GM12878 (cell line): ENCODE measurements around the gene YEATS4.

Source experiments
- ATF3 ChIP-seq: IDR thresholded peaks from 2 replicates; pipeline ENCODE4 v1.6.1; 2011; ENCODE audit warnings: low read depth, mild to moderate bottlenecking, low read length, moderate library complexity, borderline replicate concordance; ENCODE audit errors: extremely low read depth
- CHD2 ChIP-seq: IDR thresholded peaks from 2 replicates; pipeline ENCODE4 v1.6.1; 2011; ENCODE audit warnings: low read depth, low read length, improper control_type of control experiment, borderline replicate concordance
- CTCF ChIP-seq, 3 experiments: IDR thresholded peaks in 2 of 3; conservative IDR thresholded peaks in 1 of 3; 2 replicates each; pipeline ENCODE4 v1.5.1; 2011; ENCODE audit warnings: low read depth in 3 of 3, low read length in 3 of 3, mild to moderate bottlenecking in 3 of 3, control low read depth in 2 of 3, moderate library complexity in 2 of 3, inconsistent platforms in 1 of 3, mixed read lengths in 1 of 3; ENCODE audit not compliant: control insufficient read depth in 2 of 3, insufficient read depth in 1 of 3; ENCODE audit errors: extremely low read depth in 1 of 3
- EP300 ChIP-seq, 2 experiments: fragments of 150-350 bp in 1 of 2; IDR thresholded peaks; 2 replicates each; pipeline ENCODE4 v1.6.1; 2011 to 2012; ENCODE audit warnings: low read depth in 2 of 2, low read length in 2 of 2, borderline replicate concordance in 1 of 2, improper control_type of control experiment in 1 of 2, inconsistent platforms in 1 of 2; ENCODE audit not compliant: control insufficient read depth in 1 of 2
- ESRRA ChIP-seq: IDR thresholded peaks from 2 replicates; pipeline ENCODE4 v1.6.1; 2012; ENCODE audit warnings: mild to moderate bottlenecking, low read length, improper control_type of control experiment
- EZH2 ChIP-seq: IDR thresholded peaks from 2 replicates; pipeline ENCODE4 v1.6.1; 2012; ENCODE audit warnings: low read depth, mild to moderate bottlenecking, control low read depth, inconsistent platforms, low read length, borderline replicate concordance; ENCODE audit not compliant: control insufficient read depth
- HDAC6 ChIP-seq: fragments of 200-600 bp; sonication (generic); IDR thresholded peaks from one replicate; pipeline ENCODE4 v1.8.0; 2017; ENCODE audit warnings: antibody characterized with exemption; ENCODE audit not compliant: unreplicated experiment
- JUND ChIP-seq: IDR thresholded peaks from 2 replicates; pipeline ENCODE4 v1.6.1; 2012; ENCODE audit warnings: low read depth, mild to moderate bottlenecking, low read length, improper control_type of control experiment, moderate library complexity
- POLR2AphosphoS2 ChIP-seq: IDR thresholded peaks from 2 replicates; pipeline ENCODE4 v1.6.1; 2011; ENCODE audit warnings: low read depth, mild to moderate bottlenecking, low read length, improper control_type of control experiment, moderate library complexity
- POLR2AphosphoS5 ChIP-seq: IDR thresholded peaks from 2 replicates; pipeline ENCODE4 v1.6.1; 2011; ENCODE audit warnings: mild to moderate bottlenecking, low read length, inconsistent platforms
- RAD21 ChIP-seq: IDR thresholded peaks from 2 replicates; pipeline ENCODE4 v1.6.1; 2011; ENCODE audit warnings: mild to moderate bottlenecking, low read depth, low read length, moderate library complexity; ENCODE audit not compliant: insufficient read depth
- SPI1 ChIP-seq: IDR thresholded peaks from 2 replicates; pipeline ENCODE4 v1.6.1; 2011; ENCODE audit warnings: low read depth, mild to moderate bottlenecking, low read length, moderate library complexity, borderline replicate concordance; ENCODE audit not compliant: insufficient read depth

- TF ChIP-seq ESRRA = no peak
- no peak for TF ChIP-seq EP300 (IDR thresholded peaks at IDR 0.05; ENCODE audit: borderline replicate concordance in 1 of 2, control insufficient read depth in 1 of 2, low read depth in 2 of 2, low read length in 2 of 2)
- TF ChIP-seq CTCF (IDR thresholded peaks at IDR 0.05 in 2 of 3, conservative IDR thresholded peaks at IDR 0.05 in 1 of 3; ENCODE audit: control insufficient read depth in 2 of 3, extremely low read depth in 1 of 3, insufficient read depth in 1 of 3, low read depth in 3 of 3, low read length in 3 of 3) = no peak
- no peak for TF ChIP-seq RAD21
- TF ChIP-seq POLR2AphosphoS5 = no peak
- no peak for TF ChIP-seq JUND
- TF ChIP-seq ATF3 = no peak
- TF ChIP-seq CHD2 = no peak
- no peak for TF ChIP-seq HDAC6
- TF ChIP-seq SPI1 = no peak
- TF ChIP-seq POLR2AphosphoS2 = no peak
- no peak for TF ChIP-seq EZH2
Observed at GRCh38 chr12:69406217-69406616, 46.7 kb downstream of the YEATS4 start.
